ENCODE measurements around the gene STXBP6.

STXBP6 gene

GRCh38 chr14:24957814-24958213 is 92.1 kb downstream of the STXBP6 start:
- Histone ChIP-seq H3K9me3 (ENCODE audit: insufficient read depth, low read length) (no peaks in the 10 kb centered on the region), H3K9ac (ENCODE audit: low read length) (no peak overlapping the region), H3K36me3 (ENCODE audit: low read length) (no peaks in the 10 kb centered on the region), H3K9me2 (replicated peaks; ENCODE audit: insufficient read depth, low read length) (no peaks in the 10 kb centered on the region), H3K4me2 (ENCODE audit: low read depth, low read length, poor library complexity, severe bottlenecking) (no peak overlapping the region), H3K27ac (ENCODE audit: low read depth, low read length) (no peak overlapping the region), H3F3A (ENCODE audit: insufficient read depth) (no peaks in the 10 kb centered on the region), H3K79me2 (ENCODE audit: insufficient read depth, low read length) (no peaks in the 10 kb centered on the region), H2AFZ (ENCODE audit: low read depth, low read length, severe bottlenecking) (no peak overlapping the region), H4K20me1 (ENCODE audit: low read depth, low read length) (no peaks in the 10 kb centered on the region), H3K27me3 (ENCODE audit: low read length) (no peaks in the 10 kb centered on the region), H3K4me3 (ENCODE audit: insufficient read depth, low read length, poor library complexity, severe bottlenecking) (no peak overlapping the region)
- TF ChIP-seq EZH2phosphoT487 (conservative IDR thresholded peaks at IDR 0.05; ENCODE audit: low read length) (no peak), CTCF (IDR thresholded peaks at IDR 0.05; ENCODE audit: insufficient read depth, low read length, poor library complexity, severe bottlenecking) (no peak)

DNA sequence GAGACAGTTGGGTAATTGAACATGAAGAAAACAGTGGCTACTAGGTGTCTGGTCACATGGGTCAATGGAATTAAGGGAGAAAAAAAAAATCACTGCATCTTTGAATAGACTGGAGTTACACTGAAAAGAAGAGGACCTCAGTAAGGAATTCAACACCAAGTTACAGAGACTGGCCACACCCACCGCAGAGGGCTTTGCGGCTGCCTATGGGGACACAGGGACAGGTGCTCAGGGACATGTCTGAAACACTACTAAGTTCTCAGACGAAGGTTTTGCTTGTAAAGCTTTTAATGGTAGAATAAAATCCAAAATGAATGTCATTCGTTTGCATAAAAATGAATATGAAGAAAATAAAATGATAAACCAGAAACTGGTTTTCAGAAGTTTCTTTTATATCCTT is 93.8 kb downstream of the STXBP6 start:
- no peaks in the 10 kb centered on the region for H3F3A ChIP-seq (ENCODE audit: insufficient read depth)
- H3K27me3 ChIP-seq (ENCODE audit: low read length): no peaks in the 10 kb centered on the region
- no peak overlapping the region for H3K4me3 ChIP-seq (ENCODE audit: insufficient read depth, low read length, poor library complexity, severe bottlenecking)
- H2AFZ ChIP-seq (ENCODE audit: low read depth, low read length, severe bottlenecking): no peak overlapping the region
- no peaks in the 10 kb centered on the region for H3K9me2 ChIP-seq (replicated peaks; ENCODE audit: insufficient read depth, low read length)
- H3K9ac ChIP-seq (ENCODE audit: low read length): no peak overlapping the region
- H3K27ac ChIP-seq (ENCODE audit: low read depth, low read length): no peak overlapping the region
- no peaks in the 10 kb centered on the region for H3K9me3 ChIP-seq (ENCODE audit: insufficient read depth, low read length)
- no peak for TF ChIP-seq EZH2phosphoT487 (conservative IDR thresholded peaks at IDR 0.05; ENCODE audit: low read length)
- TF ChIP-seq CTCF (IDR thresholded peaks at IDR 0.05; ENCODE audit: insufficient read depth, low read length, poor library complexity, severe bottlenecking): no peak
- H3K4me2 ChIP-seq (ENCODE audit: low read depth, low read length, poor library complexity, severe bottlenecking): no peak overlapping the region
- no peaks in the 10 kb centered on the region for H4K20me1 ChIP-seq (ENCODE audit: low read depth, low read length)
- H3K79me2 ChIP-seq (ENCODE audit: insufficient read depth, low read length): no peaks in the 10 kb centered on the region
- H3K36me3 ChIP-seq (ENCODE audit: low read length): no peaks in the 10 kb centered on the region

- TF ChIP-seq EZH2phosphoT487 (conservative IDR thresholded peaks at IDR 0.05; ENCODE audit: low read length) (no peak), CTCF (IDR thresholded peaks at IDR 0.05; ENCODE audit: insufficient read depth, low read length, poor library complexity, severe bottlenecking) (no peak)
- Histone ChIP-seq H2AFZ (ENCODE audit: low read depth, low read length, severe bottlenecking) (no peak overlapping the region), H3K27ac (ENCODE audit: low read depth, low read length) (no peak overlapping the region), H3K9ac (ENCODE audit: low read length) (no peak overlapping the region), H4K20me1 (ENCODE audit: low read depth, low read length) (no peaks in the 10 kb centered on the region), H3K9me2 (replicated peaks; ENCODE audit: insufficient read depth, low read length) (no peaks in the 10 kb centered on the region), H3K4me2 (ENCODE audit: low read depth, low read length, poor library complexity, severe bottlenecking) (no peak overlapping the region), H3K4me3 (ENCODE audit: insufficient read depth, low read length, poor library complexity, severe bottlenecking) (no peak overlapping the region), H3K9me3 (ENCODE audit: insufficient read depth, low read length) (no peaks in the 10 kb centered on the region), H3K27me3 (ENCODE audit: low read length) (no peaks in the 10 kb centered on the region), H3K36me3 (ENCODE audit: low read length) (no peaks in the 10 kb centered on the region), H3F3A (ENCODE audit: insufficient read depth) (no peaks in the 10 kb centered on the region), H3K79me2 (ENCODE audit: insufficient read depth, low read length) (no peaks in the 10 kb centered on the region)
Measured at GRCh38 chr14:24954700-24955037, 95.3 kb downstream of the STXBP6 start.

All from SU-DHL-6 (cell line).